Effector CD4-positive, alpha-beta T cell (primary cell): ENCODE measurements around the gene ACKR3.

ENCODE experiments used
- DNase-seq: peaks from one replicate; pipeline ENCODE4 v3.0.0-alpha.2; 2020

The ACKR3 gene

DNA sequence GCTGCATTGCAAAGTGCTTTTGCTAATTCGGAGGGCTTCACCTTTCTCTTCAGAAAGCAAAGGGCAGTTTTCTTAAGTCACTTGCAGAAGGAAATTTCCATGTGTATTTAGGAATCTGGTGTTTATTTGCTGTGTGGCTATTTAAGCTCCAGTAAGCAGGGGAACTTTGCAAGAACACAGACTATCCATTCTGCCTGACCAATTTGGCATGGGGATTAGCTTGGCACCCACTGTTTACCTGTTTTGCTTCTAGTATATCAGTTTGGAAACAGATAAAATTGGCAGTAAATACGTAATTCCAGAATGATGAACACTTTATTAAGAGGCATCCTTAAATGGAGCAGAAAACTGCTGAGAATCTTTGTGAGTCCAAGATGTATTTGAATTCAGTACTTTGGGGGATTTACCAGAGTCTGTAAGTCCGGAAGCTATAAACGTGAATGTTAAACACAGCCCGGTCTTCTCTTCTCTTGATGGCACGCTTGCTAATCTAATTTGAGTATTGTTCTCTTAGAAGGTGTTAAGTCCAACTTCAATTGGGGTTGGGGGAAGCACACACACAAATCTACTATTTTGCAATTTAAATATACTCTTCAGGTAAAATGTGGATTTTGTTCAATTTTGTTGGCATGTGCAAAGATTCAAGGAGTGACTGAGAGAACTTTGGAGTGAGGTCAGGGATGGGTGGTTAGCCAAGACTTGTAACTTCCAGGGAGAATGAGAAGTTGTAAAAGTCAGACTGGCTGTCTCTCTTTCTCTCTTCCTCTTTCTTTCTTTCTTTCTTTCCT, 650 bp downstream of the ACKR3 start:
- DNase-seq, result no peak

DNA sequence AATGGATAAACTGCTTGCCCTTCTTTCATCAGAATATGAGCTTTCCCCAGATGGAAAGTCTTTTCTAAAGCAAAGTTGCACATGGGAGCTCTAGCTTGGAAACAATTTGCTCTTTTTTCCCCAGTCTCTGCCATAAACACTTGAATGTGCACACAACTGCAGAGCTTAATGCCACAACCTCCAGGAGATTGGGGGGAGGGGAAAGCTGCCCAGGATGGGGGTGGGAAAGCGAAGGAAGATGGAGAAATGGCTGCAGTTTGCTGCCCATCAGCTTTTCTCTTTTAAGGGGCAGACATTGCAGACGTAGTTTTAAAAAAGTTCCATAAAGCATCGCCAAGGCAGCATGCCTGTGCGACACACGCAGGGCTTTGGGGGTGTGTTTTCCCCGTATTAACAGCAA, 1.5 kb downstream of the ACKR3 start:
- DNase-seq, result no peak

DNA sequence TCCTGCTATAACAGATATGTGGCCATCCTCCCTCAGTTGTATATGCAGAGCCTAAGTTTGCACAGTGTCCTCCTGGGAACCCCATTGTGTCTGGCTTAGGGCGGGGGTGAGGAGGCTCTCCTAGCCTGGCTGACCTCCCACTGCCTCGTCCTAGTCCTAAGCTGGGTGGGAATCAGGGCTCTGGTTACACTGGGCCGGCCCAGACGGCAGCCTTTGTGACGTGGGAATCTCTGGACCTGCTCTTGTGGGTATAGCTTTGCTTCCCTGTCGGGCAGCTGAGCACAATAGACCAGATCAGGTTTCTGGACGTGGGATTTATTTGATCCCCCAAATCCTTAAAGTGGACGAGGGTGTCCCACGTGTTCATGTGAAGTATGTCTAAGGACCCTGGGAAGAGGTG, 2.9 kb downstream of the ACKR3 start:
- DNase-seq, result no peak

DNA sequence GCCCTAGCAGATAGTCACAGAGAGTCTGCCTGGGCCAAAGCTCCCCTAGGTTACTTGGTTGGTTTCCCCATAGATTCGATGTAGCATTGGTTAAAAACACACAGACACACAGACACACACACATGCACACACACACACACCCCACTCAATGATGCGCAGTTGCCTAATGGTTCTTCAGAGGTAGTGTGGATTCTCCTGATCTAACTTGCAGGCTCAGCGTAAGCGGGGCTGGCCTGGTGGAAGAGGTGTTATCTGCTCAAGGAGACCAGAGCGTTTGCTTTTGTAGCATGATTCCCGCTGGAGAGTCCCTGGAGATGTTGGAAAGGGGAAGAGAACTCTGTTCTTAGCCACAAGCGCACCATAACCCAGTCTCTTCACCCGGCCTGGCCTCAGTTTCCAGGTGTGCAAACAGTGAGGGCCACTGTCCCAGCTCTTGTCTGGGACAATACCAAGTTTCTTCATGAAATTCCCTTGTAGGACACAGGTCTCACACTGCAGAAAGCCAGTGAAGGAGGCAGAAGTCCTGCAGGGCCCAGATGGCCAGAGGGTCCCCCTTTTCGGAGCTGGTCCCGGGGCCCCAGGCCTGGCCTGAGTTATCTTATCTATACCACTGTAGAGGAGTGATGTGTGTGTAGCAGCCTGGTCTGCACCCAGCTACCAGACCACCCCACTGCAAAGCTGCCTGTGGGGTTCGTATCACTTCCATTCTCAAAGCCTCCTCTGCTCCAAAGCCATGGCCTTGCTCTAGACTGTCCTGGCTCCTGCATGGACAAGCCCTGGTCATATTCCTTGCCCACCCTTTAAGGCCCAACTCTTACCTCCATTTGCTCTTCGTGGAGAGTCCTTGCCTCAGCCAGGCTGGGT, 3.7 kb downstream of the ACKR3 start:
- DNase-seq, result no peak

DNA sequence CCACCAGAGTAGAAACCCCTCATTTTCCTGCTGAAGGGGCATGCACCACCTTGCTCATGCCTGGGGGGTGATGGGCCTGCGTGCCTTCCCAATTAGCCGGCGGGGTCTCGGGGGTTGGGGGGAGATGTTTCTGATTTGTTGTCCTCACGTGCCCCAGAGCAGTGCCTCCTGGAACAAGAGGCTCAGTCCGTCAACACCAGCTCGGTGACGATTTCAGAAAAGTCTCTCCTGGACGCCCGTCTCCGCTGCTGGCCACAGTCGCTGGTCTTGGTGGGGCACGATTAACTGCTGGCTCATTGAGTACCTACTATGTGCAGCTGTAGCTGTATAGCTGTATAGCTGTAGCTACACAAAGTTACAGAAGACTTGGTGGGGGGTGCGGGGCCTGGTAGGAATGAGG, 4.4 kb downstream of the ACKR3 start:
- DNase-seq, result no peak

DNA sequence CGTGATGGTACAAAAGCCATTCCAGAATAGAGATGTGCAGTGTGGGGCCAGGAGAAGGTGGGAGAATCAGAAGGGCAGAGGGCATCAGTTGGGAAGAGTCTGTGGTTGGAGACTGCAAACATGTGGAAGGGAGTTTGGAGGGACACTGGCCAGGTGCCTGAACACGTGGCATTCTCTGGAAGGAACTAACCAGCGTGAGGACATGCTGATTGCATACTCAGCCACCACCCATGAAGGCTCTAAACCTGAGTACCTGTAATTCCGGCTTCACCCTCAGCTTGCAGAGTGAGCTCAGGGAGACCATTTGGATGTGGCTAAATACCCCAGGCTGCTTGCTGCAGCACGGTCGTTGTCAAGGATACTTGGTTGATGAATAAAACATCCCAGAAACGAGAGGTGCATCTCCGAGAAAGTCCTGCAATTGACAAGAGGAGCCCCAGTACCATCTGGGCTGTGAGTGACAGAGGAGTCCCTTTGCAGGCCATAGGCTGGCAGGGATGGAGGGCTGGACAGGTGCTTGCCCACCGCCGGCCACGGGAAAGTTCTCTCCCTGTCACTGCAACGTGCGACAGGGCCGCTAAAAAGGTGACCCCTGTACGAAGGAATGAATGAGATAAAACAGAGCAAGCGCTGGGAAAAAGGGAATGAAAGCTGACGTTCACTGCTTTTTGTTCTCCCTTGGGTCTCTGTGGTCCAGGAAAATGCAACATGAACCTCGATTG, 5.0 kb downstream of the ACKR3 start:
- no peak for DNase-seq

DNA sequence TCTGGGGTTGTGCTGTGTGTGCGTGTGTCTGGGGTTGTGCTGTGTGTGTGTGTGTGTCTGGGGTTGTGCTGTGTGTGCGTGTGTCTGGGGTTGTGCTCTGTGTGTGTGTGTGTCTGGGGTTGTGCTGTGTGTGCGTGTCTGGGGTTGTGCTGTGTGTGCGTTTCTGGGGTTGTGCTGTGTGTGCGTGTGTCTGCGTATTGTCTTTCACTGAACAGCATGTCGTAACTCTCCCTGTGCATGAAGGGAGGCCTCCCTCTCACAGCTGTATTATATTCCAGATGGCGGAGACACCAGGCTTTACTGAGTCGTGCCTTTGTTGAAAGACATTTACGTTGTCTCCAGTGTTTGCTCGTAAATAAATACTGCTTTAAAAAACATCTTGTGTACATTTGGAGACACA, 5.9 kb downstream of the ACKR3 start:
- DNase-seq, result no peak

DNA sequence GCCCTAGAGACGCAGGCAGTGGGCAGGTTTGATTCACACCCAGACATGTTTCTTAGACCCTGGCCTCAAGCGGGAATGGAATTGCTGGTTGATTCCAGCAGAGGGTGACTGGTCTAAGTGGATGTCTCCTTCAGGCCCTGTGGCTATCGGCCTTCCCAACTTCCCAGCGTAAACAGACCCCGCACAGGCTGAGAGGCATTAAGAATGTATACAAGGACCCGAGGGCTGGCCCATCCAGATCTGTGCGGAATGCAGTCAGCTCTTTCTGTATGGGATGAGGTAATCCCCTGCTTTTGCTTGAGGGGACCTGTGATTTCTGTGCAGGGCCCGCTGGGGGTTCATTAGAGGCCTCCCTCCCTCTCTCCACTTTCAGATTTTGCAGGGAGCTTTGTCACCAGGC, 6.5 kb downstream of the ACKR3 start:
- DNase-seq, result no peak

DNA sequence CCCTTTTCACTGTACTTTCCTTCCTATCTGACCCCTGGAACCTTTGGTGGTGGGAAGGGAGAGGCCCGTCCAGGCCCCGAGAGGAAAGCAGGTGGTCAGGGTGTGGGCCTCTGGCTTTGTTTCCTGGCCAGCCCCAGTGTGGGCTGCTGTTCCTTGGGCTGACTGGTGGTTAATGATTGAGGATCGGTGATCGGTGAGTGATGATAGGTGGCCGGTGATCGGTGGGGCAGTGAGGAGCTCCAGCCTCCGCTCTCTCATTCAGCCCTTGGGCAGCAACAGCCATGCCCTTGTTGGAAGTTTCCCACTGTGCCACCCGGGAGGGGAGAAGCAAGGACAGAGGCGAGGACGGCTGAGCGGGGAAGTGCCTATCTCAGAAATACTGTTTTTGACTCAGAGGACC, 7.3 kb downstream of the ACKR3 start:
- no peak for DNase-seq

DNA sequence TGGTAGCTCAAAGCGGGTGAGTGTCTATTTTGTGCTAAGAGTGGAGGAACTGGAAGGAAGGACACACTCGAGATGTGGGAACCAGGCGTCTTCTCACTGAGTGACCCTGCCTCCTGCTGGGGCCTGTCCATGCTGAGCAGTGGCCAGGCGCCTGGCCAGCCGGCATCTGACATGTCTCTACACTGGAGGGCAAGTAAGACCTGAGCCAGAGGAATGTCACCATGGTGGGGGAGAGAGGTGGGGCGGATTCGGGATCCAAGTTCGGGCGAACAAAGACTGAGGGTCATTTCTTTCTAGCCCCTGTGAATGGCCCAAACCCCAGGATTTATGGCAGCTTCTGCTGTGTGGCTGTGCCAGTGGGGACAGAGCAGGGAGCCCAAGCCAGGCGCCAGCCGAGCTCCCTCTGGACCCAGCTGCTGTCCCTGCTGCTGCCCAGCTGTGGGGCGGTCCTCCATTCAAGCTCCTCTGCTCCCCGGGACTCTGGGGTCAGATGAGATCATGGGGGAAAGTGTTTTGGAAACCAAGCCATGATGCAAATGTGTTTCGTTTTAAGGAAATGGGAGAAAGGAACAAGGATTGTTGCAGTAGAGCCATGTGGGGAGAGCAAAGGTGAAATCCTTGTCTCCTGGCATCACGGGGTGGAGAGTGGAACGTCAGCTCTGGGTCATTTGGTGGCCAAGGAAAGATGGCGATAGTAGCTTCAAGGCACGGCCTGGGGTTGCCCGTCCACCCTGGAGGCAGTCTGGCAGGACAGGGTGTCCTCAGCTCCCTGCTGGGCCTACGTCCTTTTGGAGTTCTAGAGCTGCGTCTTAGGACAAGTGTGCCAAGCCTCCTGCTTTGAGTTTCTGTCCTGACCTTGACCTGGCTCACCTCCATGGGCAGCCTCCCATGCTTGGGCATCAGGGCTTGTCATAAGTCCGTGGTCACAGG, 8.1 kb downstream of the ACKR3 start:
- DNase-seq, result no peak

DNA sequence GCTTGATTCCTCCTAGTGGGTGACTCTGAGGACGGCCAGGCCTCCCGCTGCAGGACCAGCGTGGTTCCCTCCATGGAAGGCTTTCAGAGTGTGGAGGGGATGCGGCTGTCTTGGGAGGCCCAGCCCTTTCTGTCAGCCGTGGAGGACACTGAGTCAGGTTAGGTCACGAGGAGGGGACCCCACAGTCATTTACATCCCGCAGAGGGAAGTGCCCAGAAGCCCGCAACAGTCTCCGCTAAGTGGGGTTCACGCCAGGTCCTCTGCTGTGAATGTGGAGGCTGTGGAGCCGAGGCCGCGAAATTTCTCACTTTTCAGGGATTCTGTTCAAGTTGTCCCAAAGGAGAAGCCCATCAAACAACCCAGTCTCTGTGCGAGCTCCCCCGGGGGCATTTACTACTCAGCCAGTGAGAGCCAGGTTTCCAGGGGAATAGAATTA, 8.8 kb downstream of the ACKR3 start:
- no peak for DNase-seq

DNA sequence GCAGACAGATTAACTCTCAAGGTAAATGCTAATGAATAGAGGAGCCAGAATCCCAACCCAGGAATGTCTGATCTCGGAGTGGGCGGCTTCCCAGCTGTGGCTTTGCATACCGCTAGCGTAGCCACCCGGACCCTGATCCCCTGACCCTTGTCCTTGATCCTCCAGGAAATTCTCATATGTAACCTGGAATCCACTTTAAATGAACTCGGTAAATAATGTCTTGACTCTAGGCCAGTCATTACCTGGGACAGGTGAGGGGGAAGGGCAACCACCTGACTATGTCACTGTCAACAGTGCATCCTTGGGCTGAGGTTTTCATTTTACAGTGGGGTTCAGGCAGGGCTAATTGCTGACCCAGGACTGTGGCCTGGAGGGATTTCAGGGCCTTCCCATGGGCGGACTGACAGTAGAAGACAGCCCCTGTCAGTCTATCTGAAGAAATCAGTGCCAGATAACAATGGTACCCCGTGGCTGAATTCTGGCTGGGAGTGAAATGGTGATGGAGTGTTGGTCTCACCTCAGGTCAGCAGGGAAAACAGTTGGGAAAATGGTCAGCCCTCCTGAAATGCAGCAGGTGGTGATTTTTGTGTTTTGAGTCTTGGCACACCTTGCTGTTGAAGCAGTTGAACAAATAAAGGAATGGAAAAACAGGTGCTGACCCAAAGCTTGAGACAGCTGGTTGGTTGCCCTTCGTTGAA, 9.6 kb downstream of the ACKR3 start:
- DNase-seq, result no peak

DNA sequence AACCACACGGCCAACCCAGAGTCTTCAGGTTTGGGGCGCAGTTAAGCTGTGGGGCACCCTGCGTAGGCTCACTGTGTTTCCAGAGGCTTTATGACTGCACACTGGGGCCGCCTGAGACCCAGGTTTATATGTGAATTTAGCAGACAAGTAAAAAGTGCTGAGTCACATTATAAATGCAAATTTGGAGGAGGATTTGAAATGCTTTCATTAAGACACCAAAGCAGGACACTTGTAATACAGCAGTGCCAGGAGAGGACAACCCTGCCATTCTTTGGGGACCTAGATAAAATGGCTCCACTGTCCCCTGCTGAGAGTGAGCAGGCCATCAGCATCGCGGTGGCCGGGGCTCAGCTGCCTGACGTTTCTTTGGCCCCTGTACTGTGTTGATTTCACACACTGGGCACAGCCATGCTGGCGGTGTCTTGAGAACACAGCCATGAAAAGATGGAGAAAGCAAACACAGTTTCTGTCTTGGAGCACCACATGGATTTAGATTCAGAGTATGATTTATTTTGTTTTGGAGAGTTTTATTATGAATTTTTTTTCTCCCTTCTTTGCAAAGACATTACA, 10.2 kb downstream of the ACKR3 start:
- DNase-seq, result no peak

DNA sequence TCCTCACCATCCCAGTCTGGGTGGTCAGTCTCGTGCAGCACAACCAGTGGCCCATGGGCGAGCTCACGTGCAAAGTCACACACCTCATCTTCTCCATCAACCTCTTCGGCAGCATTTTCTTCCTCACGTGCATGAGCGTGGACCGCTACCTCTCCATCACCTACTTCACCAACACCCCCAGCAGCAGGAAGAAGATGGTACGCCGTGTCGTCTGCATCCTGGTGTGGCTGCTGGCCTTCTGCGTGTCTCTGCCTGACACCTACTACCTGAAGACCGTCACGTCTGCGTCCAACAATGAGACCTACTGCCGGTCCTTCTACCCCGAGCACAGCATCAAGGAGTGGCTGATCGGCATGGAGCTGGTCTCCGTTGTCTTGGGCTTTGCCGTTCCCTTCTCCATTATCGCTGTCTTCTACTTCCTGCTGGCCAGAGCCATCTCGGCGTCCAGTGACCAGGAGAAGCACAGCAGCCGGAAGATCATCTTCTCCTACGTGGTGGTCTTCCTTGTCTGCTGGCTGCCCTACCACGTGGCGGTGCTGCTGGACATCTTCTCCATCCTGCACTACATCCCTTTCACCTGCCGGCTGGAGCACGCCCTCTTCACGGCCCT, 11.2 kb downstream of the ACKR3 start:
- no peak for DNase-seq

DNA sequence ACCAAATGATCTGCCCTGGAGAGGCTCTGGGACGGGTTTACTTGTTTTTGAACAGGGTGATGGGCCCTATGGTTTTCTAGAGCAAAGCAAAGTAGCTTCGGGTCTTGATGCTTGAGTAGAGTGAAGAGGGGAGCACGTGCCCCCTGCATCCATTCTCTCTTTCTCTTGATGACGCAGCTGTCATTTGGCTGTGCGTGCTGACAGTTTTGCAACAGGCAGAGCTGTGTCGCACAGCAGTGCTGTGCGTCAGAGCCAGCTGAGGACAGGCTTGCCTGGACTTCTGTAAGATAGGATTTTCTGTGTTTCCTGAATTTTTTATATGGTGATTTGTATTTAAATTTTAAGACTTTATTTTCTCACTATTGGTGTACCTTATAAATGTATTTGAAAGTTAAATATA, 11.9 kb downstream of the ACKR3 start:
- no peak for DNase-seq

DNA sequence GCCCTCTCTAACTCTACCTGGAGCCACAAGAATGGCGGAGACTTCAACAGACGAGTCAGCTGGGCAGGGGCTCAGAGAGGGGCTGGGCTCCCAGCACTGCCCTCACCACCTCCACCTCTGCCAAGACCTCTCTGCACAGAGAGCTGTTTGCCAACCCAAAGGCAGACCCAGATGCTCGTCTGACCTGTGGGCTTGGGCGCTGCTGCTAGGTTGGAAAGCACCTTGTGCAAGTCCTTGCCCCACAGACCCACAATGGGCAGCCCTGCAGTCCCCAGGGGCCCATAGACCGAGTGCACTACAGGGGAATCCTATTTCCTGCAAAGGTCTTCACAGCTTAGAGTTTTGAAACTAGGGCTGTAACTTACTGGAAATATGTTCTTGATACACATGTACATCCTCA, 13.3 kb downstream of the ACKR3 start:
- no peak for DNase-seq

DNA sequence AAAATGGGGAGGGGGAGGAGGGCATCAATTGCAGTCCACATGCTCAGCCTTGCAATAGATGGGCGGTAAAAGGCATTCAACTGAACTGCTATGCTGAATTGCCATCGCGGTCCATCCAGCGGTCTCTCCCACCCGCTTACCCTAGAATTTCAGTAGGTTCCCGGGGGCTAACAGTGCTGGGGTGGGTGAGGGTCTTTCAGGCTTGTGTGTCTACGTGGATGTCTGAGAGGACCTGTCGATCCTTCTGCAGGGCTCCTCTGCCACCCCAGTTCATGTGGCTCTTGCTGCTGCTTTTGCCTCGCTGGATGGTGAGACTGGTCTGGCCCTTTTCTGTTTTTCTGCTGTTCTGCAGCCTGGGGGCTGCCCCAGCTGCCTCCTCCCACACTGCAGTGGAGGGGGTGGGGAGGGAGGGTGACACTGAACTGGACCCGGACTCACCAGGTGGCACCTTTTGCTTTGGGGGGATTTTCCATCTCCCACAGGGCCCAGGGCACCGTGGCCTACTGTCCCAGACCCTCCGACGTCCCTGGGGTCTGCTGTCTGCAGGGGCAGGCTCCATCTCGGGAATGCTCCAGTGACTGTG, 14.1 kb downstream of the ACKR3 start:
- DNase-seq, result no peak

DNA sequence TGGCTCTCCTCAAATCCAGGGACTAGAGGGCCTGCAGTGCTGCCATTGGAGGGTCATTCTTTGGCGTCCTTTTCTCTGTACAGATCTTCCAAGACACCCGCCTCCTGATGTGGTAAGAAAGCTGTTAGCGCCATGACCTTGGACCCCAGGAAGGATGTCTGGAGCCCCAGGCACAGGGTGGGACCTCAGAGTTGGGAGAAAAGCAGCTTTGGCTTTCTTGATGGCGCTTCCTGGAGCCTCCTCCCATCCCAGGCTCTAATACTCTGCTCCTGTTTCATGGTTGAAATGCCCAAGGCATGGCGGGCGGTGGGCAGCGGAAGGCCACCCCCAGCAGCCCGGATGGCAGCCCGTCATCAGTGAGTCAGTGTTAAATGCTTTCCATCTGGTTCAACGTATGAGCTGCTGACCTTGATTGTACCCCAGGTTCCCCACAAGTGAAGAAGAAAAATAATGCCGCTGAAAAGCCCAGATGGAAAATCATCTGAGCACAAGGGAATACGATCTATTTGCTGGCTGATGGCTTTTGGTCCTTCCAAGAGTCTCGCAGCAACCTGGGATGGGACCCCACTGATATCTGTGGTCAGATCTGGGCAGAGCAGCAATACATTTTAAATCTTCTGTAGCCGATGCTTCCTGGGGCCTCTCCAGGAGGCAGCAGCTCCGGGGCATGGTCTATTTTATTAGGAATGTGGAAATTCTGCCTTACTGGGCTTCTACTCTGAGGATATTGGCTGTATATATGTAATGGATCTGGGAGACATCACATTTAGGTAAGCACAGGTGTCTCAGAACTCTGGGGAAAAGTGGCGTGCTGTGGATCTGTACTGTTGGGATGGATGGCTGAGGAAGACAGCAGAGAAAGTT, 15.1 kb downstream of the ACKR3 start:
- no peak for DNase-seq

DNA sequence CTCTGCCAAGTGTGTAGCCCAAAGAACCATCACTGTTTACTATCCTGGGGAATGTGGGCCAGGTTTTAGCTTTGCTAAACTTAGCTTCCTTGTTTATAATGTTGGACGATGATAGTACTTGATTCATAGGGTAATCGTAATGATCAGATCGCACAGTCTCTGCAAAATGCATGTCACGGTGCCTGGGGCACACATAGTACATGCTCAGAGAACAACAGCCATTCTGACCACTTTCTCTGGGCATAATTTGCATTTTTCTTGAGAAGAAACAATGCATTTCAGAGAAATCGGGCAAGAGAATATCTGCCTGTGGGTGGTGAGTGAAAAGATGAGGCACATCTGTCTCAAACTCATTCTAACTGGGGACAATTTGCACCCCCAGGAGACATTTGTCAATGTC, 16.3 kb downstream of the ACKR3 start:
- DNase-seq, result no peak
